Heart left ventricle (tissue), 13 donors: ENCODE measurements around the gene USP53.

Experiments used
- CTCF ChIP-seq, 12 donors: fragments of 200-600 bp; sonication (generic) in 4 of 12; IDR thresholded peaks; one replicate each; pipeline versions ENCODE4 v1.5.0 to v1.8.0; 2018 to 2022; ENCODE audit warnings: antibody characterized with exemption in 12 of 12, mild to moderate bottlenecking in 5 of 12
- POLR2A ChIP-seq, 2 donors: fragments of 450-650 bp; IDR thresholded peaks; one replicate each; pipeline ENCODE4 v1.6.1; 2017; ENCODE audit warnings: antibody characterized with exemption in 2 of 2, mild to moderate bottlenecking in 2 of 2, moderate library complexity in 2 of 2
- donor health status: ischemic (EF 13 %, LVEDD 7.1; RV severe dilation, severe dysfunction).
- donor health status: DM: no; HTN: yes; CAD: no.
- donor health status: DM: no; HTN: no; CAD: no.
- donor health status: ischemic (EF 25% LVEDD 6.9; RV normal size, moderate dysfunction).
- donor health status: ischemic (EF 25% LVEDD 5.7; RV mildly dilated, moderate dysfunction).
- donor health status: ischemic (EF 35%, LVEDD 5.7; RV mildly dilated, moderate dysfunction).
- donor health status: nonischemic (EF 11% LVEDD 7.7; RV severe dilation, severe dysfunction).
- donor health status: DM: yes; HTN: yes; CAD: no.
- donor health status: PGD.
- donor health status: ischemic (EF 29% LVEDD 5.4; RV normal size, mild dysfunction).
- donor health status: nonischemic (EF 23%, LVEDD 6.1; RV moderate dilation, normal function).

GRCh38 chr4:119221412-119221811 lies 8.9 kb downstream of the USP53 start:
- TF ChIP-seq CTCF (IDR thresholded peaks at IDR 0.05) (no peak), POLR2A (IDR thresholded peaks at IDR 0.05) (no peak)
